GM19397 (cell line): Measurements from ENCODE around the gene CNRIP1.
"Not testable (repeated sequence)": the region's sequence is repeated elsewhere in the genome, so short reads cannot be mapped to it uniquely, and the experiment has no call there.

Experiments
- ATAC-seq: cut with Tn5 transposase; IDR thresholded peaks from one replicate; pipeline ENCODE4 v1.9.1; 2021; ENCODE audit warnings: mild to moderate bottlenecking, moderate library complexity; ENCODE audit not compliant: unreplicated experiment

CNRIP1 gene, protein sequence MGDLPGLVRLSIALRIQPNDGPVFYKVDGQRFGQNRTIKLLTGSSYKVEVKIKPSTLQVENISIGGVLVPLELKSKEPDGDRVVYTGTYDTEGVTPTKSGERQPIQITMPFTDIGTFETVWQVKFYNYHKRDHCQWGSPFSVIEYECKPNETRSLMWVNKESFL

DNA sequence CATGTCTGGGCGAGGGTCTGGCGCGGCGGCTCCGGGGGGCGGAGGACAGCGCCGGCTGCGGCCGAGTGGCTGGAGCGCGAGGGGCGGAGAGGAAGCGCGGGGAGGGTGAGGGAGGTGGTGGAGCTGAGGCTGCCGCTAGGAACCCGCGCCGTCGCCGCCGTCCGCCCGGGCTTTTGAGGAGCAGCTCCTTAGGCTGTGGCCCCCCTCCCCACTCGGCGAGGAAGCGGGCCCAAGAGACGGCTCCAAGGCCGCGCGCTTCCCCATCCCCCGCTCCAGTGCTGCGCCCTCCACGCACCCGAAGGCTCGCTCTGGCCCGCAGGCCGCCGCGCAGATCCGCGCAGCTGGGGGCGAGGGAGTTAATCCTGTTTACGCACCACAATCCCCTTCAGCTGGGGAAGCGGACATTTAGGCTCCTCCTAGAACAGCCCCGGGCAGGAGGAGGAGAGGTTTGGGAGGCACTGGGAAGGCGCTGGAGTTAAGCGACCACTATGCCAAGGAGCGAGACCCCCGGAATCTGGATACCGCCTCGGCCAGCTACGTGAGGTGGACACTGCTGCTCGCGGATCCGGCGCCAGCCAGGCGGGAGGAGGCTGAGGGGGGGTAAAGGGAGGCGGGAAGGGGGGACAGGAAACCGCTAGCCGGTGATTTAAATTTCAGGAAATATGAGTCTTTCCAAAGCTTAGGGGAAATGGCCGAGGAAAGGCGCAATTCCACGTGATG is at the start of gene CNRIP1:
TSS of gene CNRIP1 (minus strand) at position 552 of the 720 bp plus-strand sequence. CDS start at position 3, 549 bp downstream.
- ATAC-seq: no peak

DNA sequence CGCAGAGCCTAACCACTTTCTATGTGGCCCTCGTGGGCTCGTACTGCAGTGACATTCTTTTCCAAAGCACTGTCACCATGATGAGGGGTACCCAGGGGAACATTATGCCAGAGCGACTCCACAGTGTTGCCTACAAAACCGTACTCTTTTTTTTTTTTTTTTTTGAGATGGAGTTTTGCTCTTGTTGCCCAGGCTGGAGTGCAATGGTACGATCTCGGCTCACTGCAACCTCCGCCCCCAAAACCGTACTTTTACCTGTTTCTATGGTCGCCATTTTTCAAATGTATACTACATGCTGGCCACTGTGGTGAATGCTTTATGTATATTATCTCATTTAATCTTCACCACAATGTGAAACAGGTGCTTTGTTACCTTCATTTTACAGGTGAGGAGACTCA is 49.6 kb upstream of the CNRIP1 start:
- ATAC-seq: no peak

DNA sequence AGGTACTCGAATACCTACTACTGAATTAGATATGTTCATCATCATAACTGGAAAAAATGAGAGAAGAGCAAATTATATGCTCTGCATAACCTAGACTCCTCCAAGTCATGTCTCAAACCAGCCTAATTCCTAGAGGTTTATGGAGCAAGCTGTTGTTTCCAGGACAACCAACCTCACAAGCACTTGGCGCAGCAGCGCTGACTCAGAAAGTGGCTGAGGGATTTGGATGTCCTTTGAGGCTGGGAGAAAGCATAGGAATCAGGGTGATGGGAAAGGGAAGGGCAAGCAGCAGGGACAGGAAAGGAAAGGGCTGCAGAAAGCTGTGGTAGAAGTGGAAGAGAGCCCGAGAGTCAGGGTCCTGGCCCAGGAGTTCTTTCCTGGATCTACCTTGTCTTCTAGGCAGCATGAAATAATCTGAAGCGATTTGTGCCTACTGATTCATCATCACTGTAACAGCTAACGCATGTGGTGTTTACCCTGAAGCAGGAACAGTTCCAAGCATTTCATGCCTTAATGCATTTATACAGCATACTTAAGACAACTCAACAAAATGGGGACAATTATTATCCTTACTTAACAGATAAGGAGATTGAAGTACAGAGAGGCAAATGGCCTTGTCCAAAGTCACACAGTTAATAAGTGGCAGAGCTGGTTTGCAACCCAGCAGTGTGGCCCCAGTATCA is 49.0 kb upstream of the CNRIP1 start:
- ATAC-seq: no peak

DNA sequence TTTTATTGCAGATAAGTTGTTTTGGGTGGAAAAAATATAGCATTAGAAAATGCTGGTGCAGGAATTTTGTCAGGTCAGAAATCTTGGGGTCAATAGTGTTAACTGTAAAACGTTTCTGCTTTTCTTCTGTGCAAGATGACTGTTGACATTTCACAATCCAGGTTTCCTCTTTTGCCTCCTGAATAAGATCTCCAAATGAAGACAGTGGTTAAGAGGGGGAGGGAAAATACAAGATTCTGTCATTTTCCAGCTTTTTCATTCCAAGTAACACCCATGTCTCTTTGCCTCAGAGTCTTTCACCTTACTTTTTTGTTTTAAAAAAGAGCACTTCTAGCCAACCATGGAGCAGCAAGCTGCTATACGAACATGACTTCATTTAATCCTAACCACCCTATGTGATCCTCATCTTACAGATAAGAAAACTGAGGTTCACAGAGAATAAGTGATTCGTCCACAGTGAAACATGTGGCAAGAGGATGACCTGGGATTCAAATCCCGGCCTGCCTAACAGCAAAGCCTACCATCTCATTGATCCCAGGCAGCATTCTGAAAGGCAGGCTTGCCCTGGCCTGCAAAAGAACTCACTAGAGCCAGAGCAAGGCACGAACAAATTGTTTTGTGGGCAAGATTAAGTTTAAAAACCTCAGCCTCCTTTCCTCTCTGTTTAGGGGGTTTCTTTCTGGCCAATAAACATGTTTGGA is 48.4 kb upstream of the CNRIP1 start:
- ATAC-seq: no peak

DNA sequence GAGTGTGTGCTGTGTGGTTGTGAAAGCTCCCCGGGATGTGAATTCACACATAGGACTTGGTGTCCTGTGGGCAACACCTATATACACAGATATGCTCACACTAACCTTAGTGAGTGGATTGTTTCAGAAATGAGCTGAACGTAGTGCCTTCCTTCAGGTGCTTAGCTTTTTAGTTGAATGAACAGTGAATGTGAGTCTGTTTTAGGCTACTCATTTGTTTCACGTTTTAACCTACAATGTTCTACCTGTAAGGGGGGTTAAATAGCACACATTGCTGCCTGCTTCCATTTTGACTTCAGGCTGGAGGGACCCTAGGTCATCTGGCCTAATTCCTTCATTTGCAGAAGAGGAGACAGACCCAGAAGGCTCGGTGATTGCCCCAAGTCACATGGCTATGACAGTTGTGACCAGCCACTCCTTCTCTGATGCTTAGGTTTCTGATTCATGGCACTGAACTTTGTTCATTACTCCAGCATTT is 46.4 kb upstream of the CNRIP1 start:
- no peak for ATAC-seq

DNA sequence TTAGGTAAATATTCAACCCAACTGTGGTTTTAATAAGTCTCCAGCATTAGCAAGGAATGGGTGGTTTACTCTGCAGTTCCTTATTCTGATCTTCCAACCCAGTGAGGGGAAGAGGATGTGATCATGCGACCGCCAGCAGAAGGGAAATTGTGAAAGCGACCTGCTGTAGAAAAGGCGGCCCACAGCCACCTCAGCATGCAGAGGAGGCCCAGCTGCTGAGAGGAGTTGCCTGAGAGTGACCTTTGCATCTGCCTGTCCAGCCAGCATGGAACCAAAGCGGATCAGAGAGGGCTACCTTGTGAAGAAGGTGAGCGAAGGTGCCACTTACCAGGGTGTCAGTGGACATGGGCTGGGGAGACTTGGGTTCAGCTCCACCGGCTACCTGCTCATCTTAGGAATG is 45.3 kb upstream of the CNRIP1 start, which contains the start of gene PLEK:
TSS of gene PLEK (plus strand) at position 196 of the 400 bp plus-strand sequence. CDS start at position 266, 70 bp downstream.
- ATAC-seq: peak; percentile 76

DNA sequence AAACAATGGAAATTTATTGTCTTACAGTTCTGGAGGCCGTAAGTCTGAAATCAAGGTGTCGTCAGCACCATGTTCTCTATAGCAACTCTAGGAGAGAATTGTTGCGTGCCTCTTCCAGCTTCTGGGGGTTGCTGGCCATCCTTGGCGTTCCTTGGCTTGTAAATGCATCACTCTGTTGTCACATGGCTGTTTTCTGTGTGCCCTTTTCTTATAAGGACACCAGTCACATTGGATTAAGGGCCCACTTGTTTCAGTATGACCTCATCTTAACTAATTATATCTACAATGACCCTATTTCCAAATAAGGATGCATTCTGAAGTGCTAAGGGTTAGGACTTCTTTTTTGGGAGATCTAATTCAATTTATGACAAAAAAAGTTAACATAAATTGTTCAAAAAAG is 44.0 kb upstream of the CNRIP1 start:
- no peak for ATAC-seq

DNA sequence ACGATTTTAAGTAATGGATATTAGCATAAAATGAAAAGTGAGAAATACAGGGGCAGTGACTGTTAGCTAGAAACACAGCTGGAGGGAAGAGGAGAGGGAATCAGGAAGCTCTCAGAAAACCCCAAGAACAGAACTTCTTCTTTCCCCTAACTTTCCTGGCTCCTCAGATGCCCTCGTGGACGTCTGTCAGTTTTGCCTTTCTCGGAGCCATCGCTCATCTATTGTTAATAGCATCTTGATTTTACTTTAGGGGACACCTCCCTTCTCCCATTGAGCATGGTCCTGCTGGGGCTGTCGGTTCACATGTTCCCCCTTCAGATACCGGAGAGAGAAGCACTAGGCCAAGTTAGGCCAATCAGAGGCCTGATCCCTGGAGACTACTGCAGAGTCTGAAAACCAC is 43.0 kb upstream of the CNRIP1 start:
- ATAC-seq: no peak

DNA sequence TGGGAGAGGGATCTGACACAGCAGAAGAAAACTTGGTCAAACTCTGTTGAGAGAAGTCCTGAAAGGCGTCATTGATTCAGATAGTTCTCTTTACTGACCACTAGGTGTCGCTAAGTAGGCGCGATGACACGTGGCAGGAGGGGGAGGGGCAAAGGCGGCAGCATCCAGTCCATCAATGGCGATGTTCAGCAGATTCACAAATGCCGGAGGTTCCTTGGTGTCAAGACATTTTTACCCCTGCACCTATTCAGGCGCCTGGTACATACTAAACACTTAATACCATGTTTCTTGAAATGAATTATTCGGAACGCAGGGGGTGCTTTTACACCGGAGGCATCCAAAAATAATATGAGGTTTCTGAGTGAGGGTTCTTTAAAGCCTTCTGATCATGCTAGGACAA is 42.3 kb upstream of the CNRIP1 start:
- peak; percentile 46 for ATAC-seq

DNA sequence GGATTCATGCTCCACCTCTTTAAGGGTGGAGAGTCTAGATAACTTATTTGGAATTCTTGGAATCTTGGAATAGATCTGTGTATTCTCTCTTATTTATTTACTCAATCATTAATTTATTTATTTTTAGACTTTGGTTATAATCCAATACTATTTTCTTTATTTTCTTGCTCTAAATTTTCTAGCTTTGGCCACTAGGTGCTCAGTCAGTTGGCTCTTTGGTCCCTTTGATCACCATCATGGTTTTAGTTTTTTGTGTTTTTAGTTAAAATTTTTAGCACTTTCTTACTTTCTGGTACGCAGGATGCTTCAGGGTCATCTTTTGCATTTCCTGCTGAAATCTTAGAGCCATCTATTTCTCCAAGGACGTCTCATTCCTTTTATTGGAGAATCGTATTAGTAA is 40.1 kb upstream of the CNRIP1 start:
- ATAC-seq: no peak

DNA sequence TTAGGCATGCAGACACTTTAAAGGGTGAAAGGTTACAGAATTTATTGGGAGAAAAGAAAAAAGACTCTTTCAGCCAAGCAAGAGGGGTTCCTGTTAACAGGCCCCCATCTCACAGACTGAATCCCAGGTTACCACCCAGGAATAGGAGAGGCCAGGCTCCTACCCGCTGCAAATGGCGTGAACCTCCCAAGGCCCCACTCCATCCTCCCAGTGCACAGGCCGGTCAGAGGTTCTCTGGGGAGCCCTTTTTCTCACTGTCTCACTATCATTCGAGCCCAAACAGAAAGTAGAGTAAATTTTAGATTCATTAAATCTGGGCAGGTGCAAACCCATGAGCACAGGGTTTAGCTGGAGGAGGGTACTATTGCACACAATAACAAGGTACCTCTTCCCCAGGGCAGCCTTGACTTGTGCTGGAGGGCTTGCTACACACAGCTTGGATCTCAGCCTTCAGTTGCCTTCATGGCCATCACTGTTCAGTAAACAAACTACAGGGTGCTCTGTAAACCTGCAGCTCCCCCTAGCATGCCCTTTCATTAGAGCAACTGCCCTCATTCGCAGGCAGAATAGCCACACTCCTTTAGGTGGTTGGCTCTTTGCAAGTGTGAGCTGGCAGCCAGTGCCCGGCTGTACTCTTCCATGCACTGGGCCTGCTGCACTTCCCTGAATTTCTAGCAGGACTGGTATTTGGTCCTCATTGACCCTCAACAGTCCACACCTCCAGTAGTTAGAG is 38.0 kb upstream of the CNRIP1 start:
- ATAC-seq: peak; percentile 54

DNA sequence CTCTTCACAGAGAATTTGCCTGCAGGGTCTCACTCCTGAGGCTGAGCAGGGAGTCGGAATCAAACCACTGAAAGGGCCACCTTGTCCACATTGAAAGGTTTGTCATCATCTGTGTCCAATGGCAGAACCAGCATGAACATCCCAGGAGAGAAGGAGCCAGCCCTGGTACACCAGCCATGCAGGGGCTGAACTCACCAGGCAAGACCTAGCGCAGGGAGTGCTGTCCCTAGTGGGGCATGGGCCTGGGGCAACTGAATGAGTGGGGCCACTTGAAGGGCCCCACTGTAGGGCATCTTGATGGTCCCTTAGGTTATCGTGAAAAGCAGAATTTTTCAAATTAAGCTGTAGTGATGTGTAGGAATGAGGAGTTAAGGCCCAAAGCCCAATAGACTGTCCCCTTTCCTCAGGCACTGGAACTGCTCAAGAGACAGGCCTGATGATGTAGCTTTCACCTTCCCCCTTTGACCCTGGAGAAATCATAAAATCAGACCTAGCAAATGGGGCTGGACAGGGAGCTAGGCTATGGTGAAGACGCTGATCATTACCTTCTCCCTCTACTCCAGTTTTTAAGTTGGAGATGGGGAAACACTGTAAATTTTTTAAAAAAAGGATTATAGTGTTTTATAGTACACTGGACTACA is 37.0 kb upstream of the CNRIP1 start:
- no peak for ATAC-seq

DNA sequence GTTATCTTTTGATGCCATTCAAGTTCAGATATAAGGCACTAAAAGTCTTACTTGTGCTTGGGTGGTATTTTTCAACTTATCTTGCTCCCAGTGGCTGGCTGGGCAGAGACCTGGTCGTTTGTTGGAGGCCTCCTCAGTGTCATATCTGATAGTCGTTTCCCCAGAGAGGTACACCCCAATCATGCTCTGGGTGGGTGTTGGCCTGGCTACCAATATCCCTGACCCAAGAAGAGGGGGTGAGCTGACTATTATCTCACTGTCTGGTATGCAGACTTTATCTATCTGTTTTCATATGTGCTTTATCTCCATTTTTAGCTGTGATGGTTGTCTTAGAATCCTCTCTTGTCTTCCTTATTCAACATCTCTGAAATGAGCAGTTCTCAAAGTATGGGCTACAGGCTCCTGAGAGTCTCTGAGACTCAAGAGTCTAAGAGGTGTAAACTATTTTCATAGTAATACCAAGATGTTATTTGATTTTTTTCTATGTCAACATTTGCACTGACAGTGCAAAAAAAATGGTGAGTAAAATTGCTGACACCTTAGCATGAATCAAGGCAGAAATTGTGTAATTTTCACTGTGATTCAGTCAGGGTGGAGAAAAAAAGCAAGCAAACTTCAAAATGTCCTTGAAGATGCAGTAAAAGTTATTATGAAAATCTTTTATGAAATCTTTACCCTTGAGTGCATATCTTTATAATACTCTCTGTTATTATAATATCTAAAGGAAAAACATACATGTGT is 33.1 kb upstream of the CNRIP1 start:
- no peak for ATAC-seq

DNA sequence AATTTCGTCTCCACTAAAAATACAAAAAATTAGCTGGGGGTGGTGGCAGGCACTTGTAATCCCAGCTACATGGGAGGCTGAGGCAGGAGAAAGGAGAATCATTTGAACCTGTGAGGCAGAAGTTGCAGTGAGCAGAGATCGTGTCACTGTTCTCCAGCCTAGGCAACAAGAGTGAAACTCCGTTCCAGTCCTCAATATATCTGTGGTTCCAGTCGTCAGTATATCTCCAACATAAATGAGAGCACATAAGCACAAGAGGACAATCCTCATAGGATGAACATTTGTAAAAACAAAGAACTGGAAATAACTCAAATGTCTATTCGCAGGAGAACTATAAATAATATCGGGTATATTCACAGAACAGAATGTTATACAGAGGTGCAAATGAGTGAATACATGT is 32.2 kb upstream of the CNRIP1 start:
- no peak for ATAC-seq

DNA sequence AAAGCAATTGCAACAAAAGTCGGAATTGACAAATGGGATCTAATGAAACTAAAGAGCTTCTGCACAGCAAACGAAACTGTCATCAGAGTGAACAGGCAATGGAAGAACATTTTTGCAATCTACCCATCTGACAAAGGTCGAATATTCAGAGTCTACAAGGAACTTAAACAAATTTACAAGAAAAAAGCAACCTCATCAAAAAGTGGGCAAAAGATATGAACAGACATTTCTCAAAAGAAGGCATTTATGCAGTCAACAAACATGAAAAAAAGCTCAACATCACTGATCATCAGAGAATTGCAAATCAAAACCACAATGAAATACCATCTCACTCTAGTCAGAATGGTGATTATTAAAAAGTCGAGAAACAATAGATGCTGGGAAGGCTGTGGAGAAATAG is 29.3 kb upstream of the CNRIP1 start:
- ATAC-seq: not testable (repeated sequence)

DNA sequence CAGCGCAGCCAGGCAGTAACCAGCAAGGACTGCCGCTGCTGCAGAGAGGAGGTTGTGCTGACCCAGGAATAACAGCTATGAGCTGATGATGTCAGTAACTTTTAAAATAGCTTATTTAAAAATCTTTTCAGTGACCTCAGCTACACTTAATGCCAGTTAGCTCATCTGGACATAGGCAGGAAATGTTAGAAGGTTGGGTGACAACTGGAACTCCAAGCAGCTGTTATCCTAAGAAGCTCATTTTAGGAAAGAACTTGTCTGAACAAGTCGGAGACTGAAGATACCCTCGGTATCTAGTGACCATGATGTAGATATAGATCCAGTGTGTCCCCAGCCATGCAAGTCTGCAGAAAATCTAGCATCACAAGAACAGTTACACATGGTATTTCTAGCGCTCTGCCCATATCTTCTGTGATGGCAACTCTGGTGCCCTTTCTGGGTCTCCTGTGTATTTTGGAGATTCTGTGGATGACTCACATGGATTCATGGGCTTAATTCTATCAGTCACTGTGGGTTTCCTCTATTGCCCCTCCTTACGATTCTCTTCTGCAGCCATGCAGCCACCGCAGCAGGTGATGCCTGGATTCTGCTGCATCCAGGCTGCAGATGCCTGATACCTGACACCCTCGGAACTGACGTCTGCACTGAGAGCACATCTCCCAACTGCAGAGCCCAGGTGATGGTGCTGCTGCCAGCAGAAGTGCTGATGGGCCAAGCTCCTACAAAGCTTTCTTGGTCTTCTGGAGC is 25.6 kb upstream of the CNRIP1 start:
- ATAC-seq: no peak

DNA sequence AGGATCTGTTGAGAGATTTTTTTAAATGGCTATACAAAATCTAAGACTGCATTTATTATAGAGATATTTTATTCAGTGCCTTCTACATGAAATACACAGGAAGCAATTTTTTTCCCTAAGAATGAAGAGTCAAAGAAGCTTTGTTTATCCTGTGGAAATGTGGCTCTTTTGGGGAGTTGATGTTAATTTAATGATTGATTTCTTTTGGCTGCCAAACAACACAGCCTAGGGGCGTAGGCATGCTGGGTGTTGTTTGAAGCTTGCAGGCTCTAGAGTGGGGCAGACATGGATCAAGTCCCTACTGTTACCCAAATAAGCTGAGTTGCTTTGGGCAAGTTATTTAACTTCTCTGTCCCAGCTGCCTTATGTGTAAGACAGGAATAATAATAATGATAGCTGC is 24.3 kb upstream of the CNRIP1 start:
- no peak for ATAC-seq

DNA sequence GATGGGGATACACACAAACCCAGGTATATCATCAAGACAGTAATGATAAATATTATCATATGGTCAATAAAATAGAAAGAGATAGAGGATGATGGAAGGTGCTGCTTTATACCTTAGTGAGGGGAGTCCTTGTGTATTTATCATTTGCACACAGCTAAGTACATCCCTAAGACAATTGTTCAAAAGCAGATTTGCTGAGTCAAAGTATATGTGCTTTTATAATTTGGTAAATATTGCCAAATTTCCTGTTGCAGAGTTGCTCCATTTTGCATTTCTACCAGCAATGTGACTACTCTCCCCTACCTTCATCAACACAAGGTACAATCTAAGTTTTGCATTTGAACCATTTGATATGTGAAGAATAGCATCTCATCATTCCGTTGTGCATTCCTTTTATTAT is 22.7 kb upstream of the CNRIP1 start:
- ATAC-seq: no peak

DNA sequence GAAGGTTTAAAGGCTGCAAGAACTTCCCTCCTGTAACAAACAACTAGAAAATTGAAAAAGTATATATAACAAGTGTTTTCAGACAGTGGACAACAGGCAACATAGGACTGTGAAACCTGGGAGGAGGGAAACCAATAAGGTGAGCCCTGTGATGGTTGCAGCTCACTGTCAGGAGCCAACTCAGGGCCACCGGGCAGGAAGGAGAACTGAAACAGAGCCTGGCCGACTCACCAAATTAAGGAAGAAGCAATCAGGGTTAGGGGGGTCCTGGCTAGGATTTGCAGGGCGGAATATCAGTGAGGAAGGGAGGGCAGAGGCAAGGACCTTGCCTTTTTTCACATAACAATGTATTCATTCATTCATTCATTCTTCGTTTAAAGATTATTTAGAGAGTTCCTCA is 21.8 kb upstream of the CNRIP1 start:
- no peak for ATAC-seq
